Gastroesophageal sphincter (tissue), 4 donors: ENCODE measurements around the gene MAP7. TPM values are rescaled to one million over a fixed set of nuclear protein-coding genes. Genes with fewer than 3 reads are reported as not detected.

Experiments
- ATAC-seq: fragments of 150-250 bp; one replicate; pipeline ENCODE4 v1.9.1; 2016; ENCODE audit warnings: mild to moderate bottlenecking, moderate library complexity
- H3K27ac ChIP-seq, 4 donors: fragments of 200-600 bp; sonication (generic) in 3 of 4; 1 replicate in 3 of 4; 2 replicates in 1 of 4; pipeline ENCODE4 v1.5.1; 2016 to 2019
- H3K27me3 ChIP-seq: fragments of 200-600 bp; sonication (generic); one replicate; pipeline ENCODE4 v1.5.1; 2019
- H3K36me3 ChIP-seq, 2 donors: fragments of 200-600 bp; sonication (generic); one replicate each; pipeline ENCODE4 v1.5.1; 2019; ENCODE audit warnings: control low read depth in 1 of 2
- H3K4me1 ChIP-seq, 3 donors: fragments of 200-600 bp; sonication (generic); 1 replicate in 2 of 3; 2 replicates in 1 of 3; pipeline ENCODE4 v1.5.1; 2016 to 2019; ENCODE audit warnings: control low read depth in 2 of 3
- H3K4me3 ChIP-seq, 2 donors: fragments of 200-600 bp; sonication (generic); one replicate each; pipeline ENCODE4 v1.5.1; 2019; ENCODE audit warnings: mild to moderate bottlenecking in 1 of 2, moderate library complexity in 1 of 2
- H3K9me3 ChIP-seq, 3 donors: fragments of 200-600 bp; sonication (generic); one replicate each; pipeline ENCODE4 v1.5.1; 2017 to 2019; ENCODE audit warnings: control low read depth in 2 of 3
- EP300 ChIP-seq: sonication (generic); formaldehyde crosslinking; IDR thresholded peaks from one replicate; pipeline ENCODE4 v1.6.1; 2017; ENCODE audit warnings: antibody characterized with exemption, mild to moderate bottlenecking
- POLR2A ChIP-seq, 2 donors: fragments of 450-650 bp; IDR thresholded peaks; one replicate each; pipeline ENCODE4 v1.6.1; 2017; ENCODE audit warnings: antibody characterized with exemption in 2 of 2, mild to moderate bottlenecking in 2 of 2, moderate library complexity in 1 of 2
- POLR2AphosphoS5 ChIP-seq: sonication (generic); formaldehyde crosslinking; IDR thresholded peaks from one replicate; pipeline ENCODE4 v1.6.1; 2017; ENCODE audit warnings: antibody characterized with exemption
- WGBS, 2 donors: methylation state at CpG; one replicate each; pipeline ENCODE4 v1.1.5; 2018; ENCODE audit warnings: low coverage in 1 of 2; 5-methylcytosine and 5-hydroxymethylcytosine counted together
- total RNA-seq, 4 donors: library from RNA; depleted of rRNA; stranded (reverse); fragments of >200 nt; gene quantifications; one replicate each; pipeline ENCODE4 v1.1.0, GENCODE V29; 2016
- TF ChIP-seq, protein P1 (sequence below), 4 experiments: fragments of 200-600 bp in 2 of 4; fragments of 450-650 bp in 2 of 4; sonication (generic) in 1 of 4; IDR thresholded peaks; one replicate each; pipeline ENCODE4 v1.5.1; 2017 to 2019; ENCODE audit warnings: antibody characterized with exemption in 4 of 4, mild to moderate bottlenecking in 2 of 4, moderate library complexity in 2 of 4

MAP7 gene
- total RNA-seq, 4 donors from 2014 or later = 1.1 to 6.7 (median 4.3) TPM

DNA sequence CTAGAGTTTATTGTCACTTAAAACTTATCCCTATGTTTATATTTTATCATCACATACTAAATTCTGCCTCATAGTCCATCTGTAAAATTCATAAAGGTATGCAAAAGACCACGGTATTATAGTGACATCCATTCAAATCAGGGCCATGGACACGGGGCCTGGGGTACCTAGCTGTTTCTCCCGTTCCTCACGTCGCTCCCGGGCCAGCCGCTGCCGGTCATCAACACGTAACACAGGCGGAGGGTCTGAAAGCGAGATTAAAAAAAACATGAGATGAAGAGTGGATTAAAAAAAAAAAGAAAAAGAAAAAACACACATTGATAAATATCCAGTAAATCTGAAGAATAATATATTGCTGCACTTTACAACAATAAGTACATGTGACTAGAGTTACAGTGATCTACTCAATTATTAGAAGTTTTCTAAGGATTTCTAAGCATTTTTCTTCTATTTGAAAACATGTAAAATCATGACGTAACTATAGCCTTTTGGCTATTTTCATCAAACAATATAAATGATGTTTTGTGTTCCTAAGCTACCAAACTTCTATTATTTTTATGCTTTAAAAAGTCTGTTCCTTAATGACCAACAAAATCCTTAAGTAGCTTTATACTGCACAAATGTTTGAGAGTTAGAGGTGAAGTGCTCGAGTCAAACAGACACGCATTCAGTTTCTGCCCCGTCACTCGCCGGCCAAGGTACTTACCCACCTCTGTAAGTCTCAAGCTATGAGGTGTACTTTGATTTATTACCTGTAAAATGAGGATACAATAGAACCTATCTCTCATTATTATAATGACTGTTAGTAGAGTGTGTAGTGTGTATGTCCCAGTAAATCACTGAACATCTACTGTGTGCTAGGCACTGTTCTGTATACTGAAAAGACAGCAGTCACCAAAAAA, 138.5 kb downstream of the MAP7 start:
- H3K27me3 ChIP-seq = no peaks in the 10 kb centered on the region
- TF ChIP-seq POLR2AphosphoS5 = no peak
- TF ChIP-seq, protein P1, sequence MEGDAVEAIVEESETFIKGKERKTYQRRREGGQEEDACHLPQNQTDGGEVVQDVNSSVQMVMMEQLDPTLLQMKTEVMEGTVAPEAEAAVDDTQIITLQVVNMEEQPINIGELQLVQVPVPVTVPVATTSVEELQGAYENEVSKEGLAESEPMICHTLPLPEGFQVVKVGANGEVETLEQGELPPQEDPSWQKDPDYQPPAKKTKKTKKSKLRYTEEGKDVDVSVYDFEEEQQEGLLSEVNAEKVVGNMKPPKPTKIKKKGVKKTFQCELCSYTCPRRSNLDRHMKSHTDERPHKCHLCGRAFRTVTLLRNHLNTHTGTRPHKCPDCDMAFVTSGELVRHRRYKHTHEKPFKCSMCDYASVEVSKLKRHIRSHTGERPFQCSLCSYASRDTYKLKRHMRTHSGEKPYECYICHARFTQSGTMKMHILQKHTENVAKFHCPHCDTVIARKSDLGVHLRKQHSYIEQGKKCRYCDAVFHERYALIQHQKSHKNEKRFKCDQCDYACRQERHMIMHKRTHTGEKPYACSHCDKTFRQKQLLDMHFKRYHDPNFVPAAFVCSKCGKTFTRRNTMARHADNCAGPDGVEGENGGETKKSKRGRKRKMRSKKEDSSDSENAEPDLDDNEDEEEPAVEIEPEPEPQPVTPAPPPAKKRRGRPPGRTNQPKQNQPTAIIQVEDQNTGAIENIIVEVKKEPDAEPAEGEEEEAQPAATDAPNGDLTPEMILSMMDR (IDR thresholded peaks at IDR 0.05) = no peak
- no peak for TF ChIP-seq POLR2A (IDR thresholded peaks at IDR 0.05)
- ATAC-seq = no peak
- H3K4me1 ChIP-seq = no peaks in the 10 kb centered on the region
- H3K9me3 ChIP-seq = no peaks in the 10 kb centered on the region
- H3K4me3 ChIP-seq = no peak overlapping the region
- WGBS, 2 donors = 84 to 94% methylated on average over 11 to 12 of the region's 17 CpGs
- no peaks in the 10 kb centered on the region for H3K36me3 ChIP-seq
- no peak overlapping the region for H3K27ac ChIP-seq

DNA sequence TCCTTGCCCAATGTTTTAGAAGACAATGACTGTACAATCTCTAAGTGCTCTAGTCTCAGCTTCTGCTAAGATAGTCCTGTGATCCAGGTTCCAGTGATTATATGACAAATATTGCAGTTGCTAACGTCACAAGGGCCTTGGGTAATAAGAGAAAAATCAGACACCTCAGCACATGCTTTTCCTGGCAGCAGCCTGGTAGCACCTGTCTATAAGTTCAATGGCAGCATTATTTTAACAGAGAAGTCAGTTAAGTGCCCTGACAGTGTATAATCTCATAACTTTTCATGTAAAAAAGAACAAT, 139.2 kb downstream of the MAP7 start:
- WGBS, 2 donors = 22 to 80% methylated on average over 1 of the region's 1 CpG
- ATAC-seq = no peak
- no peaks in the 10 kb centered on the region for H3K4me1 ChIP-seq
- H3K9me3 ChIP-seq = no peaks in the 10 kb centered on the region
- TF ChIP-seq, protein P1 (IDR thresholded peaks at IDR 0.05) = no peak
- no peak for TF ChIP-seq POLR2A (IDR thresholded peaks at IDR 0.05)
- TF ChIP-seq POLR2AphosphoS5 = no peak
- TF ChIP-seq EP300 = no peak
- H3K36me3 ChIP-seq = no peaks in the 10 kb centered on the region
- no peak overlapping the region for H3K4me3 ChIP-seq
- H3K27me3 ChIP-seq = no peaks in the 10 kb centered on the region
- H3K27ac ChIP-seq = no peak overlapping the region

DNA sequence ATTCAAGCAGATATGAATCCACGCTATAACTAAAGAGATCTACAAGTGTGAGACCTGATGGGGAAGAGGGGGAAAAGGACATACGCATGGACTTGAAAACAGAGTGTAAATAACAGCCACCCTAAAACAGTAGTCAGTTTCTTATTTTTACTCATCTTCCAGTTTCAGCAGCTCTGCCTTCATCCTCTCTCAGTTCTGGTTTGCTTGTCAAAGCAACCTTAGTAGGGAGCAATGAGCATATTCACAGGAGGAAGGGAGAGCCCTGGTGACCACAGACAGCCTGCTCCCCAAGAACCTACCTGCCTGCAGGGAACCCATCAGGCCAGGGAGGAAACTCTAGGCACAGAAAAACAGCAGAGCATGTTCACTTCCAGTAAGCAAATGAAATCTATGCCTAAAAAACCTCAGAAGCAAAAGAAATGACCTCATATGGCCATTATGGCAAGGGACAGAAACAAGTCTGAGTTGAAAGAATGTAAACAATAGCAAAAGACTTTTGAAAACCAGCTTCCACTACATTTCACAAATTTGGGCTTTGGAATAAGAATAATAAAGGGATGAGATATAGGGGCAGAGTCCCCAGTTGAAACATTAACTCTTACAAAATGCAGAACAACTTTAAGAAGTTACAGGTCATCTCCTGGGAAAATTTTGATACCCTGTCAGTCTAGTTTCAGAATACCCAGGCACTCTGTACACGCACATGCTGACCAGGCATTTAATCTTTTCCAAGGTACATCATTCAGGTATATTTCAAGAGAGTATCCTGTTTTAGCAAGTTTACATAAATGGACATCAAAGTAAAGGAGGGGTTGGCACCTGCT, 139.8 kb downstream of the MAP7 start:
- WGBS, 2 donors = 87 to 97% methylated on average over 3 of the region's 3 CpGs
- TF ChIP-seq EP300 (no peak), POLR2A (IDR thresholded peaks at IDR 0.05) (no peak), POLR2AphosphoS5 (no peak)
- TF ChIP-seq, protein P1 (IDR thresholded peaks at IDR 0.05) = no peak
- no peak for ATAC-seq
- Histone ChIP-seq H3K36me3 (no peaks in the 10 kb centered on the region), H3K27me3 (no peaks in the 10 kb centered on the region), H3K27ac (no peak overlapping the region), H3K4me3 (no peak overlapping the region), H3K4me1 (no peaks in the 10 kb centered on the region), H3K9me3 (no peaks in the 10 kb centered on the region)

DNA sequence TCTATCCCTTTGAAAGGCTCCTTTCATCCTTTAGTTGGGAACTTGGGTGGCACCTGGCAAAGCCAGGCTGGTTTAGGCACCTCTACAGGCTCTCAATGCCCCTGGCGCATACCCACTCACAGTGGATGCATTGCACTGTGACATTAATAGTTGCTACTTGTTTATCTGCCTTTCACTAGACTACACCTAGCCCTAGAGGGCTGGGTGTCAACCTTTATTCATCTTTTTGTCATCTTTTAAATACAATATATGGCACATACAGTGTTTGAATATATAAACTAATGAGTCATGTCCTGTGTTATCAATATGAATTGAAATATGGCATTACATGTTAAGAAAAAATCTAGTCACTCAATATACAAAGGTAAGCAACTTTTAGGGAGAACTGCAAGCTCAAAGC, 140.6 kb downstream of the MAP7 start:
- ATAC-seq = no peak
- TF ChIP-seq, protein P1 (IDR thresholded peaks at IDR 0.05) = no peak
- no peak for TF ChIP-seq POLR2A (IDR thresholded peaks at IDR 0.05)
- no peak for TF ChIP-seq EP300
- TF ChIP-seq POLR2AphosphoS5 = no peak
- Histone ChIP-seq H3K9me3 (no peaks in the 10 kb centered on the region), H3K27me3 (no peaks in the 10 kb centered on the region), H3K27ac (no peak overlapping the region), H3K4me3 (no peak overlapping the region), H3K4me1 (no peaks in the 10 kb centered on the region), H3K36me3 (no peaks in the 10 kb centered on the region)
- WGBS, 2 donors = 100% methylated on average over 1 of the region's 1 CpG; no CpG with 5 or more reads in 1 of the 2 donors
